Panc1 (cell line): ENCODE results near the gene DCTN1. TPM values are rescaled to one million over a fixed set of nuclear protein-coding genes. Genes with fewer than 3 reads are reported as not detected.

Source experiments
- ATAC-seq: fragments of 200-7000 bp; cut with Tn5 transposase; 2 replicates; pipeline ENCODE4 v1.9.1; 2020; ENCODE audit warnings: mild to moderate bottlenecking, moderate library complexity
- BruUV-seq: library from RNA; stranded (reverse); fragments of 400-500 nt; replicated peaks from 2 replicates; lab custom pipeline; 2021; lab: Mats Ljungman, UMichigan
- CTCF ChIA-PET: fragments of 300-600 bp; sonication (Branson Sonifier 250); formaldehyde crosslinking; loops from one replicate; lab custom pipeline; 2022; ENCODE audit warnings: antibody characterized with exemption; lab: Charles Lee
- POLR2A ChIA-PET: fragments of 300-600 bp; sonication (Branson Sonifier 250); formaldehyde crosslinking; loops from one replicate; lab custom pipeline; 2022; ENCODE audit warnings: antibody characterized with exemption; lab: Charles Lee
- DNase-seq: peaks from one replicate; pipeline ENCODE4 v3.0.0-alpha.2; 2010; ENCODE audit warnings: low read depth, low spot score
- H3K27ac ChIP-seq: 2 replicates; pipeline ENCODE4 v1.5.1; 2011; ENCODE audit warnings: mild to moderate bottlenecking, low read length, inconsistent platforms
- H3K27me3 ChIP-seq: fragments of 200-500 bp; sonication (Bioruptor generic); 2 replicates; pipeline ENCODE4 v1.6.0; 2014; ENCODE audit warnings: low read length, inconsistent platforms; ENCODE audit not compliant: control insufficient read depth, insufficient read depth
- H3K36me3 ChIP-seq: fragments of 200-500 bp; sonication (Bioruptor generic); 2 replicates; pipeline ENCODE4 v1.5.1; 2014; ENCODE audit warnings: inconsistent platforms, mild to moderate bottlenecking, low read length, moderate library complexity; ENCODE audit not compliant: control insufficient read depth, insufficient read depth
- H3K4me1 ChIP-seq: 2 replicates; pipeline ENCODE4 v1.5.1; 2011; ENCODE audit warnings: inconsistent platforms, mild to moderate bottlenecking, low read length, moderate library complexity; ENCODE audit not compliant: control insufficient read depth, insufficient read depth
- H3K4me3 ChIP-seq, 2 experiments: 2 replicates each; pipeline ENCODE4 v1.5.1; 2011 to 2012; ENCODE audit warnings: low read depth in 2 of 2, low read length in 2 of 2, mild to moderate bottlenecking in 2 of 2, inconsistent platforms in 1 of 2, moderate library complexity in 1 of 2
- H3K9me3 ChIP-seq: fragments of 200-500 bp; sonication (Bioruptor generic); 2 replicates; pipeline ENCODE4 v1.5.1; 2014; ENCODE audit warnings: low read depth, mild to moderate bottlenecking, inconsistent platforms, low read length, moderate library complexity; ENCODE audit not compliant: control insufficient read depth, insufficient read depth
- CTCF ChIP-seq: fragments of 450-650 bp; IDR thresholded peaks from 2 replicates; pipeline ENCODE4 v1.5.1; 2017; ENCODE audit warnings: mild to moderate bottlenecking
- POLR2AphosphoS5 ChIP-seq: IDR thresholded peaks from 2 replicates; pipeline ENCODE4 v1.6.1; 2012; ENCODE audit warnings: mild to moderate bottlenecking, low read depth, low read length, moderate library complexity
- SIN3A ChIP-seq: IDR thresholded peaks from 2 replicates; pipeline ENCODE4 v1.6.1; 2012; ENCODE audit warnings: low read depth, mild to moderate bottlenecking, low read length, moderate library complexity, borderline replicate concordance; ENCODE audit not compliant: insufficient read depth
- TCF7L2 ChIP-seq: IDR thresholded peaks from 2 replicates; pipeline ENCODE4 v1.6.1; 2011; ENCODE audit warnings: mild to moderate bottlenecking, low read depth, low read length, inconsistent platforms
- in situ Hi-C: cut with HindIII; loops from 2 replicates; pipeline ENCODE4 v1.10.0; 2016; ENCODE audit warnings: low sequenced_read_pairs, low pct_unique_long_range_greater_than_20kb
- intact Hi-C: fragments of 100-400 bp; cut with micrococcal nuclease; formaldehyde crosslinking; loops from one replicate; pipeline ENCODE4 v1.10.0; 2022; ENCODE audit not compliant: unreplicated experiment
- total RNA-seq: library from RNA; stranded (reverse); gene quantifications from one replicate; pipeline ENCODE4 v1.2.1, GENCODE V29; 2021; ENCODE audit not compliant: unreplicated experiment
- TF ChIP-seq, protein P1 (sequence below), 2 experiments: IDR thresholded peaks; 2 replicates each; pipeline ENCODE4 v1.6.1; 2011 to 2012; ENCODE audit warnings: low read depth in 2 of 2, control low read depth in 1 of 2, low read length in 1 of 2, mild to moderate bottlenecking in 1 of 2, moderate library complexity in 1 of 2; ENCODE audit not compliant: insufficient read depth in 1 of 2

DCTN1 gene
- total RNA-seq, 1 experiment from 2014 or later: 190 TPM

DNA sequence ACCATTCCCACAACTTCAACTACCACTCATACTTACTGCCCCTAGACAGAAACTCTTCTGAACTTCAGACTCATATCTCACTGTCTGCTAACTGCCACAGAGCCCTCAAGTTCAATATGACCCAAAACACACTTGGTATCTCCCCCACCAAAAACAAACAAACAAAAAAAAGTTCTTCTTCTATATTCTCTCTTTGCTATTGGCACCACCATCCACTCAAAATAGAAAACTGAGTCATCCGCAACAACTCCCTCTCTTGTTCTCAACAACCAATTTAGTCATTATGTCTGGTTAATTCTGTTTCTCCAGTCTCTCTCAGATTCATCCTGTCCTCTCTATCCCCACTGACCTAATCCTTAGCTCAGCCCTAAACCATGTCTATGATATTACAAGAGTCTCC lies 7.2 kb upstream of the DCTN1 start:
- ChIA-PET POLR2A (no interaction called here), CTCF (no interaction called here)
- ATAC-seq (no peak), DNase-seq (no peak)
- no TSS peak for BruUV-seq
- in situ Hi-C loops (no loop called here), intact Hi-C loops (no loop called here)
- Histone ChIP-seq H3K36me3 (peaks cover 10% of the 10 kb centered on the region; the same call in 1 of the 2 replicates), H3K27me3 (no peaks in the 10 kb centered on the region), H3K4me3 (no peak overlapping the region), H3K27ac (no peak overlapping the region), H3K9me3 (no peaks in the 10 kb centered on the region), H3K4me1 (peaks cover 18% of the 10 kb centered on the region)
- no peak for TF ChIP-seq SIN3A
- TF ChIP-seq, protein P1, sequence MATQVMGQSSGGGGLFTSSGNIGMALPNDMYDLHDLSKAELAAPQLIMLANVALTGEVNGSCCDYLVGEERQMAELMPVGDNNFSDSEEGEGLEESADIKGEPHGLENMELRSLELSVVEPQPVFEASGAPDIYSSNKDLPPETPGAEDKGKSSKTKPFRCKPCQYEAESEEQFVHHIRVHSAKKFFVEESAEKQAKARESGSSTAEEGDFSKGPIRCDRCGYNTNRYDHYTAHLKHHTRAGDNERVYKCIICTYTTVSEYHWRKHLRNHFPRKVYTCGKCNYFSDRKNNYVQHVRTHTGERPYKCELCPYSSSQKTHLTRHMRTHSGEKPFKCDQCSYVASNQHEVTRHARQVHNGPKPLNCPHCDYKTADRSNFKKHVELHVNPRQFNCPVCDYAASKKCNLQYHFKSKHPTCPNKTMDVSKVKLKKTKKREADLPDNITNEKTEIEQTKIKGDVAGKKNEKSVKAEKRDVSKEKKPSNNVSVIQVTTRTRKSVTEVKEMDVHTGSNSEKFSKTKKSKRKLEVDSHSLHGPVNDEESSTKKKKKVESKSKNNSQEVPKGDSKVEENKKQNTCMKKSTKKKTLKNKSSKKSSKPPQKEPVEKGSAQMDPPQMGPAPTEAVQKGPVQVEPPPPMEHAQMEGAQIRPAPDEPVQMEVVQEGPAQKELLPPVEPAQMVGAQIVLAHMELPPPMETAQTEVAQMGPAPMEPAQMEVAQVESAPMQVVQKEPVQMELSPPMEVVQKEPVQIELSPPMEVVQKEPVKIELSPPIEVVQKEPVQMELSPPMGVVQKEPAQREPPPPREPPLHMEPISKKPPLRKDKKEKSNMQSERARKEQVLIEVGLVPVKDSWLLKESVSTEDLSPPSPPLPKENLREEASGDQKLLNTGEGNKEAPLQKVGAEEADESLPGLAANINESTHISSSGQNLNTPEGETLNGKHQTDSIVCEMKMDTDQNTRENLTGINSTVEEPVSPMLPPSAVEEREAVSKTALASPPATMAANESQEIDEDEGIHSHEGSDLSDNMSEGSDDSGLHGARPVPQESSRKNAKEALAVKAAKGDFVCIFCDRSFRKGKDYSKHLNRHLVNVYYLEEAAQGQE (IDR thresholded peaks at IDR 0.05; ENCODE audit: insufficient read depth in 1 of 2, low read depth in 2 of 2, low read length in 1 of 2): no peak

GRCh38 chr2:74385396-74385795 lies 5.3 kb upstream of the DCTN1 start:
- in situ Hi-C loops (no loop called here), intact Hi-C loops (no loop called here)
- Histone ChIP-seq H3K9me3 (no peaks in the 10 kb centered on the region), H3K4me1 (peaks cover 11% of the 10 kb centered on the region; the same call in 1 of the 2 replicates), H3K27ac (no peak overlapping the region), H3K27me3 (no peaks in the 10 kb centered on the region), H3K36me3 (peaks cover 2% of the 10 kb centered on the region; the same call in 1 of the 2 replicates), H3K4me3 (no peak overlapping the region)
- ChIA-PET POLR2A (no interaction called here), CTCF (no interaction called here)
- ATAC-seq (no peak), DNase-seq (no peak)
- no peak for TF ChIP-seq TCF7L2
- no peak for TF ChIP-seq SIN3A
- TF ChIP-seq CTCF: no peak
- TF ChIP-seq, protein P1 (IDR thresholded peaks at IDR 0.05; ENCODE audit: insufficient read depth in 1 of 2, low read depth in 2 of 2, low read length in 1 of 2): no peak
- TF ChIP-seq POLR2AphosphoS5: no peak
- no TSS peak for BruUV-seq
